WI38 (cell line): ENCODE results near the gene STK40.

Source experiments
- H3K4me3 ChIP-seq: 2 replicates; pipeline ENCODE4 v1.5.1; 2011; ENCODE audit warnings: low read depth, mild to moderate bottlenecking, control low read depth, low read length
- TF ChIP-seq, protein P1 (sequence below): IDR thresholded peaks from 2 replicates; pipeline ENCODE4 v1.5.1; 2012; ENCODE audit warnings: low read depth, mild to moderate bottlenecking, control low read depth, low read length

Gene STK40

GRCh38 chr1:36358514-36359084, 27.1 kb downstream of the STK40 start:
- H3K4me3 ChIP-seq = no peak overlapping the region
- TF ChIP-seq, protein P1, sequence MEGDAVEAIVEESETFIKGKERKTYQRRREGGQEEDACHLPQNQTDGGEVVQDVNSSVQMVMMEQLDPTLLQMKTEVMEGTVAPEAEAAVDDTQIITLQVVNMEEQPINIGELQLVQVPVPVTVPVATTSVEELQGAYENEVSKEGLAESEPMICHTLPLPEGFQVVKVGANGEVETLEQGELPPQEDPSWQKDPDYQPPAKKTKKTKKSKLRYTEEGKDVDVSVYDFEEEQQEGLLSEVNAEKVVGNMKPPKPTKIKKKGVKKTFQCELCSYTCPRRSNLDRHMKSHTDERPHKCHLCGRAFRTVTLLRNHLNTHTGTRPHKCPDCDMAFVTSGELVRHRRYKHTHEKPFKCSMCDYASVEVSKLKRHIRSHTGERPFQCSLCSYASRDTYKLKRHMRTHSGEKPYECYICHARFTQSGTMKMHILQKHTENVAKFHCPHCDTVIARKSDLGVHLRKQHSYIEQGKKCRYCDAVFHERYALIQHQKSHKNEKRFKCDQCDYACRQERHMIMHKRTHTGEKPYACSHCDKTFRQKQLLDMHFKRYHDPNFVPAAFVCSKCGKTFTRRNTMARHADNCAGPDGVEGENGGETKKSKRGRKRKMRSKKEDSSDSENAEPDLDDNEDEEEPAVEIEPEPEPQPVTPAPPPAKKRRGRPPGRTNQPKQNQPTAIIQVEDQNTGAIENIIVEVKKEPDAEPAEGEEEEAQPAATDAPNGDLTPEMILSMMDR = no peak

DNA sequence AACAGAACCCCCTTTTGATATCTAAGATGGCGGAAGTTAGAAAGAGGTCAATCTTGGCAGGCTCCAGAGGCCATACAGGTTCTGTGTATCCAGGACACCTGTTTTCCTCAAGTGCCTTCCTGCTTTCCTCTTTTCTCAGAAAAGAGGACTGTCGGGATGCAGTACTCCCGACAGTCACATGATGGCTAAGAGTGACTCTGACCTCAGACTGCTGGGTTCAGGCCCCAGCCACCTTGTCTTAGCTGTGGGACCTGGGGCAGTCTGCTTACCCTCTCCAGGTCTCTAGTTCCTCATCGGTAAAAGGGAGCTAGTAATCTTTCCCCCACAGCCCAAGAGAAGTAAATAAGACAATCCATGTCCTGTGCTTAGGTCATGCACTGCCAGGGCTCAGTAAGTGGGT, 29.9 kb downstream of the STK40 start:
- no peak overlapping the region for H3K4me3 ChIP-seq
- TF ChIP-seq, protein P1 = no peak

DNA sequence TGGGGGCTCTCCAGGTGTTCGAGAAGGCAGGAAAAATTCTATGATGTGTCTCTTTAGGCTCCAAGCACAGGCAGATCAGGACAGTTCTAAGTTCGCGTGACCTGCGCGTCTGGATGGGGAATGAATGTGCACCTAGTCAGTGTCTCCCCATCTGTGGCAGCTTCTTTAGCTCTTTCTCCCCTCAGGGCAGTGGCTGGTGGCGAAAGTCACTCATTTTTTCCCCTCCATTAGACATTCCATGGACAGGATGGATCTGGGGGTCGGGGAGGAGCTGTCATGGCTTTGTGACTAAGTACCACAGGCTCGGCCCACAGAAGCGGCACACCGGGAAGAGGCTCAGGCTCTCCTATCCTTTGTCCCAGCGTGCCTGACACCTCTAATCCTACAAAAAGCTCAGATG, 31.2 kb downstream of the STK40 start:
- TF ChIP-seq, protein P1 = no peak
- H3K4me3 ChIP-seq = no peak overlapping the region

DNA sequence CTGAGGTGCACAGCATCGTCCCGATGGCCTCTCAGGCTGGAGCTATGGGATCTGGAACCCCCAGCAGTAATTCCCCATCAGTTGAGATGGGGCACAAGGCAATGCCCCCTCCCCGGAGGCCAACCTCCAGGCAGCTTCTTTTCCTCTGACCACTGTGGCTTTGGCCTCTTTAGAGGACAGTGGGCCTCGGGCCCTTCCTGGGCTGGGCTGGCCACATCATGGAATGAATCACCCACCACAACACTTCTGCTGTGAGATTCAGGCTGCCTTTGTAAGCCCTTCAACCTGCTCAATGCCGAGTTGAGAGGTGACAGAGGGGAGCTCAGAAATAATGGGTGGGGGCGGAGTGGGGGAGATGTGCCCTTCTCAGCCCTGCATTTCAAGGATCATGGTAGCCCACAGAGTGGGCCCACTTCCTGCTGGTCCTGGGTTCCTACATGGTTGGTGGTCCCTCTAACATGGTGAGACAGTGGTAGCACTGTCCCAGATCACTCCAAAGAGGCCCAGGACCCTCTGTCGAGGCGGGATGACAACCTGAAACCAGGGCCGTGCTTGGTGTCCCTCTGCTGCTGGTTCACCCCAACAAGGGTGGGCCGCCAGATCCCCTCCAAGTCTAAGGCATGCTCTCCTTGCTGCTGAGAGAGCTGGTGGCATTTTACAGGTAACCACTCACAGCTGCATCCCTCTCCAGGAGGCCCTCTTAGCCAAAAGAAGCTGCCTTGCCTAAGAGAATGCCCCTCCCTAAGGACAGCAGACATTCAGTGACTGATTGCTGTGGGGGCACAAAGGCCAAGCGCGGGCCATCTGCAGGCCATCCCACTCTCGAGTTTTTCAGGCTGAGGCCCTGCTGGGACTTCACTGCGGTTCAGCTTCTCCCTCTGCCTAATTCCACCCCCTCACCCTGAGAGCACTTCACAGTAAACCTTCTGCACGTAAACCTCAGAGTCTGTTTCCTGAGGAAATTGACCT, 32.5 kb downstream of the STK40 start:
- TF ChIP-seq, protein P1 = no peak
- H3K4me3 ChIP-seq = no peak overlapping the region

DNA sequence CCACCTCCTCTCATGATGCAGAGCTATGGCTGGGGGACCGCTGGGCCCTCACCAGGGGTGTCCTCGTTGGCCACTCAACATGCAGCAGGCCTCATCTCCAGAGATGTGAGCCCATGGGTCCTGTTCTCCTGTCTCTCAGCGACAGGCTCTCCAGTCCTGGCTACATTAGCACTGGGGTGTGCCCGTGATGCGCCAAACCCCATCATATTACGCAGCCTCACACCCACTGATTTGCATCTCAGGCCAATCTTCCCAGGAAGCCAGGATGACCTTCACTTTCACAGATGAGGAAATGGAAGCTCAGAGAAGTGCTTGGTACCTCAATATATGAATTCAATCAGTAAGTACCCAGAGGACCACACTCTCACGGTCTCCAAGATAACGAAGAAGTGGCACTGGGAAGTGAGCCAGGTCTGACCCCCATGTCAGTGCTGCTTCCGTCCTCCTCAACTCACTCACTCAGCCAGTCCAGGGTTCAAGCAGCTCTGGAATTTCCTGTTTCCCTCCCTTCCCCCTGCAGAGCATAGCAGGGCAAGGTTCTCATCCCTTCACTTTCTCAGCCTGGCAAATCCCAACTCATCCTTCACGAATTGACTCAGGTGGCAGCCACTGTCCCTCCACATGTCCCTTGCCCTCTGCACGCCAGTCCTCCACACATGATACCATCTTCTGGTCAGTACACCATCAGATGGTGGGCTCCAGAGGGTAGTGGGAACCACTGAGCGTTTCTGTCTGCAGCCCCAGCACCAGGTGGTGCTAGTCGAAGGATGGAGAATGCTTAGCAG, 33.4 kb downstream of the STK40 start:
- TF ChIP-seq, protein P1 = 0 out of 2 replicates have a peak, but pooled peaks have one; percentile 11
- H3K4me3 ChIP-seq = no peak overlapping the region

DNA sequence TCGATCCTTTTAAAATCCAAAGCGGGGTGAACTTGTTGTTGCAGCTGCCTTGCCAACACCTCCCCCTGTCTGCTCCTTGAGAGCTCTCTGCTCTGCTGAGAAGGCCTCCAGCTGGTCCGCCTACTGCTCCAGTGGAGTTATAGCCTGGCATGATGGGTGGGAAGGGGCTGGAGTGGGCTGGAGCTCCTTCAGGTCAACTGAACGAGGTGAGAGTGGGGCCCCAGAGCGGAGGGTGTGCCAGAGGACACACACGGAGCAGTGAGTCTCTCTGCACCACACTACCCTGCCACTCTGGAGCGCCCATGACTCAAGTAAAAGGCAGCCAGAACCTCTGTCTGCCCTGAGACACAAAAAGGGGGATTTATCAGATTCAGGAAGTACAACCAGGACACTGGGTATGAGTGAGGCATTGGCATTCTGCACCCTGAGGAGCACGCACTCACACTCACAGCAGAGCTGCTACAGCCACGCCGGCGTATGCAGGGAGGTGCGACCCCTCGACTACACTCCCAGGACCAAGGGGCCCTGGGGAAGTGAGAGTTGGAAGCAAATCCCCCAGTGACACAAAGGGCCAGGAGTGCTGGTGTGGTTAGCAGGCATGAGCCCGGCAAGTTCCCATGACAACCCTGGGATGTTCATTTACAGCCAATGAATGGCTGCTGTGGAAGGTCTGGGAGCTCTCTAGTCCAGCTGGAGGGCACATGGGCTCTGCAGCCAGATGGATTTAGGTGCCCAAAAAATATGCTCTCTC, 34.3 kb downstream of the STK40 start:
- H3K4me3 ChIP-seq = peak overlapping the region; percentile 32
- TF ChIP-seq, protein P1 = no peak
